Liver (tissue), 3 donors: ENCODE data around the gene AKR1C8.
A peak's percentile ranks its signal among the peaks of the same experiment; 100 is the strongest.

Experiments used
- EGR1 ChIP-seq, 2 donors: IDR thresholded peaks; 2 replicates each; pipeline ENCODE4 v1.6.1; 2016 to 2018; ENCODE audit warnings: antibody characterized with exemption in 2 of 2, low read depth in 2 of 2
- JUND ChIP-seq, 2 donors: IDR thresholded peaks; 2 replicates each; pipeline ENCODE4 v1.6.1; 2016; ENCODE audit warnings: antibody characterized with exemption in 2 of 2
- RAD21 ChIP-seq, 2 donors: IDR thresholded peaks; 2 replicates each; pipeline ENCODE4 v1.6.1; 2016; ENCODE audit warnings: antibody characterized with exemption in 2 of 2, mild to moderate bottlenecking in 2 of 2
- RXRA ChIP-seq, 2 donors: IDR thresholded peaks; 2 replicates each; pipeline ENCODE4 v1.6.1; 2017 to 2018; ENCODE audit warnings: antibody characterized with exemption in 2 of 2, mild to moderate bottlenecking in 1 of 2
- TAF1 ChIP-seq: conservative IDR thresholded peaks from 2 replicates; pipeline ENCODE4 v1.6.1; 2016; ENCODE audit warnings: antibody characterized with exemption, mild to moderate bottlenecking
- YY1 ChIP-seq: IDR thresholded peaks from 2 replicates; pipeline ENCODE4 v1.6.1; 2016; ENCODE audit warnings: antibody characterized with exemption, mild to moderate bottlenecking
- TF ChIP-seq, protein P1 (sequence below): fragments of 150-350 bp; IDR thresholded peaks from 2 replicates; pipeline ENCODE4 v1.5.1; 2017; ENCODE audit warnings: improper control_type of control experiment, low read depth, low read length; ENCODE audit not compliant: missing input control
- TF ChIP-seq, protein P2 (sequence below): IDR thresholded peaks from 2 replicates; pipeline ENCODE4 v1.6.1; 2016; ENCODE audit warnings: antibody characterized with exemption
- TF ChIP-seq, protein P3 (sequence below): IDR thresholded peaks from 2 replicates; pipeline ENCODE4 v1.6.1; 2016; ENCODE audit warnings: antibody characterized with exemption, mild to moderate bottlenecking
- TF ChIP-seq, protein P4 (sequence below): IDR thresholded peaks from 2 replicates; pipeline ENCODE4 v1.6.1; 2016; ENCODE audit warnings: antibody characterized with exemption
- donor health status: healthy.
- donor health status: healthy.

DNA sequence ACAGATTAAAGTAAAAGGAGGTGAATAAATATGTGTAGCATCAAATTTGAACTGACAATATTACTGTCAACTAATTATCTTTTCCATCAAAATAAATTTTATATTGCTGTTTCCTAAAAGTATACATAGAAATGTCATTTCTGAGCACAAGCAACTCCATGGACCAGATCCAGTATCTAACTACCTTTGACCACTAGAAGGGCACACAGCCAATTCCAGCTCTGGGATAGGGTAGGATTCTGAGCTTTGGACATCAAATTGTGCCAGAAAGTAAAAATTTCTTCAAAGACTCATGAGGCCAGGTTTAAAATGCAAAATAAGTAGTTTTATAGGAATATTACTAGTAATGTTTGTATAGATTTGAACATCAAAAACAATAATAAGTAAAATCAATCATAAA lies 61.1 kb downstream of the AKR1C8 start:
- TF ChIP-seq, protein P1, sequence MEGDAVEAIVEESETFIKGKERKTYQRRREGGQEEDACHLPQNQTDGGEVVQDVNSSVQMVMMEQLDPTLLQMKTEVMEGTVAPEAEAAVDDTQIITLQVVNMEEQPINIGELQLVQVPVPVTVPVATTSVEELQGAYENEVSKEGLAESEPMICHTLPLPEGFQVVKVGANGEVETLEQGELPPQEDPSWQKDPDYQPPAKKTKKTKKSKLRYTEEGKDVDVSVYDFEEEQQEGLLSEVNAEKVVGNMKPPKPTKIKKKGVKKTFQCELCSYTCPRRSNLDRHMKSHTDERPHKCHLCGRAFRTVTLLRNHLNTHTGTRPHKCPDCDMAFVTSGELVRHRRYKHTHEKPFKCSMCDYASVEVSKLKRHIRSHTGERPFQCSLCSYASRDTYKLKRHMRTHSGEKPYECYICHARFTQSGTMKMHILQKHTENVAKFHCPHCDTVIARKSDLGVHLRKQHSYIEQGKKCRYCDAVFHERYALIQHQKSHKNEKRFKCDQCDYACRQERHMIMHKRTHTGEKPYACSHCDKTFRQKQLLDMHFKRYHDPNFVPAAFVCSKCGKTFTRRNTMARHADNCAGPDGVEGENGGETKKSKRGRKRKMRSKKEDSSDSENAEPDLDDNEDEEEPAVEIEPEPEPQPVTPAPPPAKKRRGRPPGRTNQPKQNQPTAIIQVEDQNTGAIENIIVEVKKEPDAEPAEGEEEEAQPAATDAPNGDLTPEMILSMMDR: peak; percentile 12
- TF ChIP-seq, protein P2, sequence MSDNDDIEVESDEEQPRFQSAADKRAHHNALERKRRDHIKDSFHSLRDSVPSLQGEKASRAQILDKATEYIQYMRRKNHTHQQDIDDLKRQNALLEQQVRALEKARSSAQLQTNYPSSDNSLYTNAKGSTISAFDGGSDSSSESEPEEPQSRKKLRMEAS: no peak
- TF ChIP-seq, protein P3, sequence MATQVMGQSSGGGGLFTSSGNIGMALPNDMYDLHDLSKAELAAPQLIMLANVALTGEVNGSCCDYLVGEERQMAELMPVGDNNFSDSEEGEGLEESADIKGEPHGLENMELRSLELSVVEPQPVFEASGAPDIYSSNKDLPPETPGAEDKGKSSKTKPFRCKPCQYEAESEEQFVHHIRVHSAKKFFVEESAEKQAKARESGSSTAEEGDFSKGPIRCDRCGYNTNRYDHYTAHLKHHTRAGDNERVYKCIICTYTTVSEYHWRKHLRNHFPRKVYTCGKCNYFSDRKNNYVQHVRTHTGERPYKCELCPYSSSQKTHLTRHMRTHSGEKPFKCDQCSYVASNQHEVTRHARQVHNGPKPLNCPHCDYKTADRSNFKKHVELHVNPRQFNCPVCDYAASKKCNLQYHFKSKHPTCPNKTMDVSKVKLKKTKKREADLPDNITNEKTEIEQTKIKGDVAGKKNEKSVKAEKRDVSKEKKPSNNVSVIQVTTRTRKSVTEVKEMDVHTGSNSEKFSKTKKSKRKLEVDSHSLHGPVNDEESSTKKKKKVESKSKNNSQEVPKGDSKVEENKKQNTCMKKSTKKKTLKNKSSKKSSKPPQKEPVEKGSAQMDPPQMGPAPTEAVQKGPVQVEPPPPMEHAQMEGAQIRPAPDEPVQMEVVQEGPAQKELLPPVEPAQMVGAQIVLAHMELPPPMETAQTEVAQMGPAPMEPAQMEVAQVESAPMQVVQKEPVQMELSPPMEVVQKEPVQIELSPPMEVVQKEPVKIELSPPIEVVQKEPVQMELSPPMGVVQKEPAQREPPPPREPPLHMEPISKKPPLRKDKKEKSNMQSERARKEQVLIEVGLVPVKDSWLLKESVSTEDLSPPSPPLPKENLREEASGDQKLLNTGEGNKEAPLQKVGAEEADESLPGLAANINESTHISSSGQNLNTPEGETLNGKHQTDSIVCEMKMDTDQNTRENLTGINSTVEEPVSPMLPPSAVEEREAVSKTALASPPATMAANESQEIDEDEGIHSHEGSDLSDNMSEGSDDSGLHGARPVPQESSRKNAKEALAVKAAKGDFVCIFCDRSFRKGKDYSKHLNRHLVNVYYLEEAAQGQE: no peak
- TF ChIP-seq, protein P4, sequence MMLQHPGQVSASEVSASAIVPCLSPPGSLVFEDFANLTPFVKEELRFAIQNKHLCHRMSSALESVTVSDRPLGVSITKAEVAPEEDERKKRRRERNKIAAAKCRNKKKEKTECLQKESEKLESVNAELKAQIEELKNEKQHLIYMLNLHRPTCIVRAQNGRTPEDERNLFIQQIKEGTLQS: no peak
- TF ChIP-seq TAF1 (no peak), YY1 (peak; percentile 9), JUND (IDR thresholded peaks at IDR 0.05) (no peak), RXRA (IDR thresholded peaks at IDR 0.05) (peak; percentile 23 to 58), EGR1 (IDR thresholded peaks at IDR 0.05; ENCODE audit: low read depth in 2 of 2) (no peak), RAD21 (IDR thresholded peaks at IDR 0.05) (peak; percentile 54 to 58)
